Raji (cell line): ENCODE data around the gene DCHS2.

Experiments
- POLR2A ChIP-seq: IDR thresholded peaks from 2 replicates; pipeline ENCODE4 v1.6.1; 2011; ENCODE audit warnings: low read depth, low read length, control low read depth; ENCODE audit not compliant: insufficient read depth

DCHS2 gene

GRCh38 chr4:154467886-154468285 is 23.7 kb downstream of the DCHS2 start:
- no peak for TF ChIP-seq POLR2A

- no peak for TF ChIP-seq POLR2A
Measured at GRCh38 chr4:154466336-154466735, 25.3 kb downstream of the DCHS2 start.

- TF ChIP-seq POLR2A: no peak
Measured at GRCh38 chr4:154465085-154465484, 26.5 kb downstream of the DCHS2 start.

GRCh38 chr4:154464654-154465053 is 26.9 kb downstream of the DCHS2 start:
- no peak for TF ChIP-seq POLR2A

GRCh38 chr4:154462081-154462810 is 29.4 kb downstream of the DCHS2 start:
- no peak for TF ChIP-seq POLR2A

GRCh38 chr4:154457471-154457870 is 34.1 kb downstream of the DCHS2 start:
- TF ChIP-seq POLR2A: no peak

GRCh38 chr4:154456889-154457288 is 34.7 kb downstream of the DCHS2 start:
- TF ChIP-seq POLR2A: no peak

- no peak for TF ChIP-seq POLR2A
Measured at GRCh38 chr4:154456240-154456639, 35.4 kb downstream of the DCHS2 start.

- no peak for TF ChIP-seq POLR2A
Measured at GRCh38 chr4:154455111-154455510, 36.5 kb downstream of the DCHS2 start.

GRCh38 chr4:154454710-154455109 is 36.9 kb downstream of the DCHS2 start:
- TF ChIP-seq POLR2A: no peak

- no peak for TF ChIP-seq POLR2A
Measured at GRCh38 chr4:154452798-154453346, 38.7 kb downstream of the DCHS2 start.

- no peak for TF ChIP-seq POLR2A
Measured at GRCh38 chr4:154450966-154451365, 40.6 kb downstream of the DCHS2 start.

- no peak for TF ChIP-seq POLR2A
Measured at GRCh38 chr4:154444958-154445357, 46.6 kb downstream of the DCHS2 start.

GRCh38 chr4:154441982-154442381 is 49.6 kb downstream of the DCHS2 start:
- no peak for TF ChIP-seq POLR2A

GRCh38 chr4:154441124-154441523 is 50.5 kb downstream of the DCHS2 start:
- no peak for TF ChIP-seq POLR2A

- no peak for TF ChIP-seq POLR2A
Measured at GRCh38 chr4:154439224-154439623, 52.4 kb downstream of the DCHS2 start.

- TF ChIP-seq POLR2A: no peak
Measured at GRCh38 chr4:154435895-154436294, 55.7 kb downstream of the DCHS2 start.

- no peak for TF ChIP-seq POLR2A
Measured at GRCh38 chr4:154433543-154433942, 58.1 kb downstream of the DCHS2 start.

- no peak for TF ChIP-seq POLR2A
Measured at GRCh38 chr4:154429176-154429575, 62.4 kb downstream of the DCHS2 start.
